ENCODE results near the gene LUC7L2.
"Not testable (repeated sequence)": the region's sequence is repeated elsewhere in the genome, so short reads cannot be mapped to it uniquely, and the experiment has no call there.

The LUC7L2 gene

GRCh38 chr7:139451638-139452037 is 91.9 kb downstream of the LUC7L2 start:
- no peak for DNase-seq (ENCODE audit: low read depth)
- no peak overlapping the region for H3K4me3 ChIP-seq (ENCODE audit: low read length)
- no peak for TF ChIP-seq CTCF (conservative IDR thresholded peaks at IDR 0.05; ENCODE audit: low read length)

- TF ChIP-seq CTCF (conservative IDR thresholded peaks at IDR 0.05; ENCODE audit: low read length) = no peak
- DNase-seq (ENCODE audit: low read depth) = peak; percentile 67
- no peak overlapping the region for H3K4me3 ChIP-seq (ENCODE audit: low read length)
Observed at GRCh38 chr7:139452958-139453672, 93.4 kb downstream of the LUC7L2 start.

- no peak for DNase-seq (ENCODE audit: low read depth)
- no peak for TF ChIP-seq CTCF (conservative IDR thresholded peaks at IDR 0.05; ENCODE audit: low read length)
Observed at GRCh38 chr7:139453673-139454321, 94.1 kb downstream of the LUC7L2 start.

GRCh38 chr7:139455789-139456188 is 96.1 kb downstream of the LUC7L2 start:
- no peak for TF ChIP-seq CTCF (conservative IDR thresholded peaks at IDR 0.05; ENCODE audit: low read length)
- H3K4me3 ChIP-seq (ENCODE audit: low read length) = no peak overlapping the region
- no peak for DNase-seq (ENCODE audit: low read depth)

More at GRCh38 chr7:139453673-139454321, 94.1 kb downstream of the LUC7L2 start:
- H3K4me3 ChIP-seq (ENCODE audit: low read length) = no peak overlapping the region

GRCh38 chr7:139456511-139456910 is 96.8 kb downstream of the LUC7L2 start:
- DNase-seq (ENCODE audit: low read depth) = no peak

GRCh38 chr7:139457153-139457946 is 97.7 kb downstream of the LUC7L2 start:
- no peak overlapping the region for H3K4me3 ChIP-seq (ENCODE audit: low read length)

More at GRCh38 chr7:139456511-139456910, 96.8 kb downstream of the LUC7L2 start:
- no peak for TF ChIP-seq CTCF (conservative IDR thresholded peaks at IDR 0.05; ENCODE audit: low read length)
- no peak overlapping the region for H3K4me3 ChIP-seq (ENCODE audit: low read length)

GRCh38 chr7:139463421-139463820 is 103.7 kb downstream of the LUC7L2 start:
- not testable (repeated sequence) for DNase-seq (ENCODE audit: low read depth); H3K4me3 ChIP-seq (ENCODE audit: low read length)

More at GRCh38 chr7:139457153-139457946, 97.7 kb downstream of the LUC7L2 start:
- TF ChIP-seq CTCF (conservative IDR thresholded peaks at IDR 0.05; ENCODE audit: low read length) = no peak
- no peak for DNase-seq (ENCODE audit: low read depth)

GRCh38 chr7:139464511-139464910 is 104.8 kb downstream of the LUC7L2 start:
- H3K4me3 ChIP-seq (ENCODE audit: low read length); DNase-seq (ENCODE audit: low read depth): not testable (repeated sequence)

- H3K4me3 ChIP-seq (ENCODE audit: low read length); DNase-seq (ENCODE audit: low read depth): not testable (repeated sequence)
Observed at GRCh38 chr7:139465072-139465471, 105.4 kb downstream of the LUC7L2 start.

GRCh38 chr7:139467729-139468128 is 108.0 kb downstream of the LUC7L2 start:
- DNase-seq (ENCODE audit: low read depth); H3K4me3 ChIP-seq (ENCODE audit: low read length): not testable (repeated sequence)

- DNase-seq (ENCODE audit: low read depth); H3K4me3 ChIP-seq (ENCODE audit: low read length): not testable (repeated sequence)
Observed at GRCh38 chr7:139468281-139468680, 108.6 kb downstream of the LUC7L2 start.
